ENCODE data around the gene SAE1. TPM values are rescaled to one million over a fixed set of nuclear protein-coding genes. Genes with fewer than 3 reads are reported as not detected.
A peak's percentile ranks its signal among the peaks of the same experiment; 100 is the strongest.

The SAE1 gene
- total and polyA plus RNA-seq, 7 donors, result 50.5 to 191 (median 109) TPM

DNA sequence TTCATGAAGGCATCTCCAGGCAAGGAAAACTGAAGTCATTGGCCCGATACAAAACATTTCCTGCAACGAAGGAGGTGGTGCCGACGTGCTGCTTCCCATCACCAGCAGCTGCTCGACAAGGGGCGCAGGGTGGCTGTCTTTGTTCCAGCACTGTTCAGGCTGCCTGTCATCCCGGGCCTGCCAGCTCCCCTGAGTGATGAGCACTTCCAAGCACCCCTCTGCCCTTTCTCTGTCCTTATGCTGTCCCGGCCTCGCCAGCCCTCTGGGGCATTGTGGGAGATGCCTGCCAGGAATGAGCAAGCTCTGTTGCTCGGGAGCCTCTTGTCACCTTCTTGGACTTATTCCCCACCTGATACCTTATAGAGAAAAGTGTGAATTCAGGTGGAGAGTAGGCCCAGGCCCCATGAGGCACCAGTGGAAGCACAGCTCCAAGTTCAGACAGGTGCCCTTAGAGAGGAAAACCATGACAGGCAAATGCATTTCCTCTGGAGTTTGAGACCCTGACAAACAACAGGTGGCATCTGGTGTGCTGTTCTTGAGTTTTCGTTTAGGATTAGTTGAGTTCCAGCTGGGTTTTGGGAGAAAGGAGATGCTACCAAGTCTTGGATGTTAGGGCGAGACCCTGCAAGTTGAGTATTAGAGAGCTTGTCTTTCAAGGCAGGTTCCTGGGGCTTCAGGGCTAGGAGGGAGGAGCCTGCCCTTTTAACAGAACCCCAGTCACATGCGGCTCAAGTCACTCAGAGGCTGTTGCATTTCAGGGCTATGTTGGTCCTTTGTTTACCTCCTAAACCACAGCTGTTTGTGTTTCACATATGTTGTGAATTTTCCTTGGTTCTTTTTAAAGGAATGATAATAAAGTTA is 78.9 kb downstream of the SAE1 start:
- Histone ChIP-seq H3K4me3 (no peak overlapping the region), H3K36me3 (peaks cover 10 to 54% (median 30%) of the 10 kb centered on the region in 4 donors), H3K27me3 (no peaks in the 10 kb centered on the region), H3K4me1 (peaks cover 0 to 13% (median 11%) of the 10 kb centered on the region in 4 donors), H3K27ac (peak overlapping the region; percentile 67 to 80 (median 75)), H3K9me3 (no peaks in the 10 kb centered on the region)
- no peak for DNase-seq
- intact Hi-C loops (cut with DNase I), result loop anchor here (1.0 to 5.0 kb wide), 2 partner anchors 35 to 57 kb away; no protein-coding TSS in a partner anchor
- 82 to 85% methylated on average over 13 of the region's 13 CpGs for WGBS, 2 donors
- TF ChIP-seq POLR2A (IDR thresholded peaks at IDR 0.05), result no peak
- TF ChIP-seq, protein P1, sequence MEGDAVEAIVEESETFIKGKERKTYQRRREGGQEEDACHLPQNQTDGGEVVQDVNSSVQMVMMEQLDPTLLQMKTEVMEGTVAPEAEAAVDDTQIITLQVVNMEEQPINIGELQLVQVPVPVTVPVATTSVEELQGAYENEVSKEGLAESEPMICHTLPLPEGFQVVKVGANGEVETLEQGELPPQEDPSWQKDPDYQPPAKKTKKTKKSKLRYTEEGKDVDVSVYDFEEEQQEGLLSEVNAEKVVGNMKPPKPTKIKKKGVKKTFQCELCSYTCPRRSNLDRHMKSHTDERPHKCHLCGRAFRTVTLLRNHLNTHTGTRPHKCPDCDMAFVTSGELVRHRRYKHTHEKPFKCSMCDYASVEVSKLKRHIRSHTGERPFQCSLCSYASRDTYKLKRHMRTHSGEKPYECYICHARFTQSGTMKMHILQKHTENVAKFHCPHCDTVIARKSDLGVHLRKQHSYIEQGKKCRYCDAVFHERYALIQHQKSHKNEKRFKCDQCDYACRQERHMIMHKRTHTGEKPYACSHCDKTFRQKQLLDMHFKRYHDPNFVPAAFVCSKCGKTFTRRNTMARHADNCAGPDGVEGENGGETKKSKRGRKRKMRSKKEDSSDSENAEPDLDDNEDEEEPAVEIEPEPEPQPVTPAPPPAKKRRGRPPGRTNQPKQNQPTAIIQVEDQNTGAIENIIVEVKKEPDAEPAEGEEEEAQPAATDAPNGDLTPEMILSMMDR (IDR thresholded peaks at IDR 0.05), result no peak
- no peak for TF ChIP-seq POLR2AphosphoS5 (IDR thresholded peaks at IDR 0.05)
- no peak for TF ChIP-seq EP300 (IDR thresholded peaks at IDR 0.05)

DNA sequence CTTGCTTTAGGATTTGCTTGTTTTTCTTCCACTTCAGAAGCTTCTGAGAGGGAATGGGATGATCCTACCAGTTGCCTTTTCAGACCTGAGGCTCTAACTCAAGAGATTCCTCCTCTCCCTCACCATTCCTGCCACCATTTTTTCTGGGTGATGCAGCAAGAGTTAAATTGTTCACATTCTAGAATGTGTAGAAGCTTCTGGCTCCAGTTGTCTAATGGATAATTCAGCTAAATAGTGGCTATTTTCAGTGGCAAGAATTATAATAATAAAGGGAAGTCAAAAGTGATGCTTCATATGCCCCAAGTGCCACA is 79.5 kb downstream of the SAE1 start:
- Histone ChIP-seq H3K36me3 (peaks cover 10 to 48% (median 24%) of the 10 kb centered on the region in 4 donors), H3K9me3 (no peaks in the 10 kb centered on the region), H3K4me3 (no peak overlapping the region), H3K27me3 (no peaks in the 10 kb centered on the region), H3K27ac (peak overlapping the region; percentile 67 to 80 (median 75)), H3K4me1 (peaks cover 0 to 13% (median 11%) of the 10 kb centered on the region in 4 donors)
- intact Hi-C loops (cut with DNase I), result loop anchor here (1.0 to 5.0 kb wide), 2 partner anchors 34 to 58 kb away; no protein-coding TSS in a partner anchor
- TF ChIP-seq POLR2AphosphoS5 (IDR thresholded peaks at IDR 0.05) (no peak), EP300 (IDR thresholded peaks at IDR 0.05) (no peak), POLR2A (IDR thresholded peaks at IDR 0.05) (no peak)
- TF ChIP-seq, protein P1 (IDR thresholded peaks at IDR 0.05), result no peak
- DNase-seq, result no peak

DNA sequence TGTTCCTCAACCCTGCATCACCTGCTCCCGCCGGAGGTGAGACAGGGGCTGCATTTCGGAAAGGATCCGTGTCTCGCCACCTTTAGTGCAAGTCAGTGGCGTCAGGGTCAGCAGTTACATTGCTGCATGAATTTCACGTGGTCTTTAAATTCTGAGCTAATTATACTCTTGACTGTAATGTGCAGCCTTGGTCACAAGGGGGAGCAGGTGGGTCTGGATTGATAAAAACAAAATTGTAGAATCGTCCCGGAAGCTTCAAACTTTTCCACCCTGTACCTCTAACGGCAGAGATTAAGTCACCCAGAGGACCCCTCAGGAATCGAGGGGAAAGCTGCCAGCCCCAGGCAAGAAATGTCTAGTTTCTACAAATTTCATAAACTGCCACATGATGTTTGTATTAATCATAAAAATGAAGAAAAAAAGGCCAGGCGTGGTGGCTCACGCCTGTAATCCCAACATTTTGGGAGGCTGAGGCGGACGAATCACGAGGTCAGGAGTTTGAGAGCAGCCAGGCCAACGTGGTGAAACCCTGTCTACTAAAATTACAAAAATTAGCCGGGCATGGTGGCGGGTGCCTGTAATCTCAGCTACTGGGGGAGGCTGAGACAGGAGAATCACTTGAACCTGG is 80.2 kb downstream of the SAE1 start:
- 25 to 35% methylated on average over 19 of the region's 19 CpGs for WGBS, 2 donors
- H3K27me3 ChIP-seq, result no peaks in the 10 kb centered on the region
- peak; percentile 90 for DNase-seq
- no peak overlapping the region for H3K4me3 ChIP-seq
- peaks cover 0 to 13% (median 11%) of the 10 kb centered on the region in 4 donors for H3K4me1 ChIP-seq
- peaks cover 10 to 41% (median 19%) of the 10 kb centered on the region in 4 donors for H3K36me3 ChIP-seq
- peak overlapping the region; percentile 67 to 80 (median 75) for H3K27ac ChIP-seq
- H3K9me3 ChIP-seq, result no peaks in the 10 kb centered on the region
- TF ChIP-seq EP300 (IDR thresholded peaks at IDR 0.05) (peak in 1 of 4 donors; percentile 78), POLR2AphosphoS5 (IDR thresholded peaks at IDR 0.05) (peak in 2 of 4 donors; percentile 31 to 64), POLR2A (IDR thresholded peaks at IDR 0.05) (no peak)
- TF ChIP-seq, protein P1 (IDR thresholded peaks at IDR 0.05), result peak; percentile 69 to 84 (median 76)
- intact Hi-C loops (cut with DNase I), result loop anchor here (1.0 to 5.0 kb wide), 2 partner anchors 33 to 59 kb away; no protein-coding TSS in a partner anchor

DNA sequence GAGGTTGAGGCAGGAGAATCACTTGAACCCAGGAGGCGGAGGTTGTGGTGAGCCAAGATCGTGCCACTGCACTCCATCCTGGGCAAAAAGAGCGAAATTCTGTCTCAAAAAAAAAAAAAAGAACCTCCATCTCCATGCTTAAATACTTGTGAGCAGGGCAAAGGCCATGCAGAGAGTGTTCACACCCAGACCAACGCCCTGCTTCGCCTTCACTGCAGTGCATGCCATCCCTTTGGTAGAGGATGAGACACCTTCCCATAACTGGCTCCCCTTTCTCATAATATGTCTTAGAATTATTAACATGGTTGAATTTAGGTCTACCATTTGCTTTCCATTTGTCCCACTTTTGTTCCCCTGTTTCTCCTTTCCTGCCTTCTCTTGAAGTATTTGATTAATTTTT is 84.9 kb downstream of the SAE1 start:
- no peak overlapping the region for H3K4me3 ChIP-seq
- whole genome bisulfite sequencing, 2 donors, result 28 to 79% methylated on average over 5 of the region's 5 CpGs
- DNase-seq, result no peak
- H3K36me3 ChIP-seq, result peaks cover 0 to 6% (median 1%) of the 10 kb centered on the region in 4 donors
- TF ChIP-seq, protein P1 (IDR thresholded peaks at IDR 0.05), result no peak
- TF ChIP-seq EP300 (IDR thresholded peaks at IDR 0.05) (no peak), POLR2A (IDR thresholded peaks at IDR 0.05) (no peak), POLR2AphosphoS5 (IDR thresholded peaks at IDR 0.05) (no peak)
- intact Hi-C loops (cut with DNase I), result no loop called here
- peaks cover 0 to 7% (median 3%) of the 10 kb centered on the region in 4 donors for H3K4me1 ChIP-seq
- no peaks in the 10 kb centered on the region for H3K9me3 ChIP-seq
- no peak overlapping the region for H3K27ac ChIP-seq
- no peaks in the 10 kb centered on the region for H3K27me3 ChIP-seq
